Activated CD4-positive, alpha-beta T cell treated with anti-CD3 and anti-CD28 coated beads for 36 hours (primary cell): ENCODE results near the gene ATAD3C. TPM values are rescaled to one million over a fixed set of nuclear protein-coding genes. Genes with fewer than 3 reads are reported as not detected.
A peak's percentile ranks its signal among the peaks of the same experiment; 100 is the strongest.
"Not testable (repeated sequence)": the region's sequence is repeated elsewhere in the genome, so short reads cannot be mapped to it uniquely, and the experiment has no call there.

Experiments used
- ATAC-seq: fragments of 200-7000 bp; cut with Tn5 transposase; one replicate; pipeline ENCODE4 v1.10.0; 2021; ENCODE audit warnings: mild to moderate bottlenecking, moderate library complexity
- CTCF ChIA-PET: fragments of 350-600 bp; sonication (Branson Sonifier 250); formaldehyde crosslinking; loops from one replicate; lab custom pipeline; 2021; ENCODE audit warnings: antibody characterized with exemption; lab: Charles Lee
- POLR2A ChIA-PET: fragments of 350-600 bp; sonication (Branson Sonifier 250); formaldehyde crosslinking; loops from one replicate; lab custom pipeline; 2021; ENCODE audit warnings: antibody characterized with exemption, inconsistent platforms; lab: Charles Lee
- DNase-seq: peaks from one replicate; pipeline ENCODE4 v3.0.0-alpha.2; 2020
- H3K27ac Mint-ChIP-seq: one replicate; pipeline ENCODE4 v1.8.0; 2021; ENCODE audit warnings: mixed read lengths
- H3K27me3 Mint-ChIP-seq: one replicate; pipeline ENCODE4 v1.8.0; 2021; ENCODE audit warnings: mixed read lengths
- H3K36me3 Mint-ChIP-seq: one replicate; pipeline ENCODE4 v1.8.0; 2021; ENCODE audit warnings: low read depth, mixed read lengths
- H3K4me1 Mint-ChIP-seq: one replicate; pipeline ENCODE4 v1.8.0; 2021; ENCODE audit warnings: mixed read lengths
- H3K4me3 Mint-ChIP-seq: one replicate; pipeline ENCODE4 v1.8.0; 2021; ENCODE audit warnings: mild to moderate bottlenecking, moderate library complexity, mixed read lengths
- H3K9me3 Mint-ChIP-seq: one replicate; pipeline ENCODE4 v1.8.0; 2021; ENCODE audit warnings: low read depth, mixed read lengths
- intact Hi-C, 2 experiments: fragments of 100-400 bp; cut with DNase I in 1 of 2; cut with micrococcal nuclease in 1 of 2; formaldehyde crosslinking; loops; one replicate each; pipeline versions ENCODE4 v1.14.2 to v1.15.1; 2022 to 2024; cut with DNase I, micrococcal nuclease
- total RNA-seq, 2 experiments: library from RNA; stranded (reverse); gene quantifications; one replicate each; pipeline ENCODE4 v1.2.3, GENCODE V29; 2021

The ATAD3C gene
- total RNA-seq, 2 experiments from 2014 or later = 0.30 to 0.39 TPM

DNA sequence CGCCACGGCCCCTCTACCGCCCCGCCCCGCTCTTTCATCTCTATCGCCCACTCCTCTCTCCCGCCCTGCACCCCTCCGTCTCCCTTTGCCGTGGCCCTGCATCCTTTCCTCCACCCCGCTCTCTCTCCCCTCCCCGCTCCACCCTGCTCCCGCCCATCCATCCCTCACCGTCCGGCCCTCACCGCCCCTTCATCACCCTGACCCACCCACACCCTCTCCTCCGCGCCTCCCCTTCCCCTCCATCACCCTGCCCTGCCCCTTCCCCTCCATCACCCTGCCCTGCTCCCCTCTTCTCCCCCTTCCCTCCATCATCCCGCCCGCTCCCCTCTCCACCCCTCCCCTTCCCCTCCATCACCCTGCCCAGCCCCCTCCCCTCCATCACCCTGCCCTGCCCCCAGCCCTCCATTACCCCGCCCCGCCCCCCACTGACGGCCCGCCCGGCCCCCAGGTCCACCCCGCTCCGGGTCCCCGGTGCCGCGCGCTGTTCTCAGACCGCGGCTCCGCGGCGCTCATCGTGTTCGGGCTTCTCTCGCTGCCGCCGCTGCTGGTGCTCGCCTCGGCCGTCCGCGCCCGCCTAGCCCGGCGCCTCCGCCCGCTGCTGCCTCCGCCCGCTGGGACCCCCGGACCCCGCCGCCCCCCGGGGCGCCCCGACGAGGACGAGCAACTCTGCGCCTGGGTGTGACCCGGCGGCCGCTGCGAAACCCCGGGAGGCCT lies 22.2 kb upstream of the ATAD3C start:
- ChIA-PET CTCF (no interaction called here), POLR2A (no interaction called here)
- intact Hi-C loops = no loop called here
- Mint-ChIP-seq H3K4me3 (no peak overlapping the region), H3K9me3 (no peaks in the 10 kb centered on the region), H3K36me3 (no peaks in the 10 kb centered on the region), H3K4me1 (peaks cover 4% of the 10 kb centered on the region), H3K27ac (no peak overlapping the region), H3K27me3 (peaks cover 26% of the 10 kb centered on the region)
- ATAC-seq = peak; percentile 37
- peak; percentile 27 for DNase-seq

DNA sequence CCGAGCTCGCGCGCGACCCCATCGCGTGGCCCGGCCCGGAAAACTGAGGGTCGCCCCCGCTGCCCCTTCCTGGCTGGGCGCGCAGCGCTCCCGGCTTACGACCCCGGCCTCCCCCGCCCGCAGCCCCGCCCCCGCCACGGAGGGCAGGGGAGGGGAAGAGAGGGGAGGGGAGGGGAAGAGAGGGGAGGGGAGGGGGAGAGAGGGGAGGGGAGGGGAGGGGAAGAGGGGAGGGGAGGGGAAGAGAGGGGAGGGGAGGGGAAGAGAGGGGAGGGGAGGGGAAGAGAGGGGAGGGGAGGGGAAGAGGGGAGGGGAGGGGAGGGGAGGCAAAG lies 21.7 kb upstream of the ATAD3C start:
- ChIA-PET POLR2A (no interaction called here), CTCF (no interaction called here)
- Mint-ChIP-seq H3K4me3 (no peak overlapping the region), H3K4me1 (peaks cover 4% of the 10 kb centered on the region), H3K9me3 (no peaks in the 10 kb centered on the region), H3K27ac (no peak overlapping the region), H3K27me3 (peaks cover 27% of the 10 kb centered on the region), H3K36me3 (no peaks in the 10 kb centered on the region)
- ATAC-seq (no peak), DNase-seq (no peak)
- intact Hi-C loops = no loop called here

- H3K27me3 Mint-ChIP-seq = peaks cover 23% of the 10 kb centered on the region
- H3K4me3 Mint-ChIP-seq = no peak overlapping the region
- DNase-seq (peak; percentile 6), ATAC-seq (no peak)
- H3K27ac Mint-ChIP-seq = no peak overlapping the region
- no peaks in the 10 kb centered on the region for H3K36me3 Mint-ChIP-seq
- intact Hi-C loops = no loop called here
- ChIA-PET POLR2A (no interaction called here), CTCF (interaction anchor here (1.7 kb wide), 1 partner anchor 57 kb away, joined by 4 read pairs; no protein-coding TSS in a partner anchor)
- no peaks in the 10 kb centered on the region for H3K9me3 Mint-ChIP-seq
- H3K4me1 Mint-ChIP-seq = peaks cover 4% of the 10 kb centered on the region
These were observed 21.3 kb upstream of the ATAD3C start for GRCh38 chr1:1428174-1428573.

- H3K36me3 Mint-ChIP-seq, intact Hi-C loops, ATAC-seq, DNase-seq, H3K4me1 Mint-ChIP-seq, H3K9me3 Mint-ChIP-seq, H3K4me3 Mint-ChIP-seq, H3K27ac Mint-ChIP-seq, POLR2A ChIA-PET: not testable (repeated sequence)
- CTCF ChIA-PET = interaction anchor here (1.7 kb wide), 1 partner anchor 57 kb away, joined by 4 read pairs; no protein-coding TSS in a partner anchor
- peaks cover 23% of the 10 kb centered on the region for H3K27me3 Mint-ChIP-seq
These were observed 20.5 kb upstream of the ATAD3C start for GRCh38 chr1:1428967-1429366.

GRCh38 chr1:1429671-1430073 lies 19.8 kb upstream of the ATAD3C start:
- ATAC-seq (no peak), DNase-seq (no peak)
- H3K4me3 Mint-ChIP-seq = no peak overlapping the region
- intact Hi-C loops = no loop called here
- peaks cover 23% of the 10 kb centered on the region for H3K27me3 Mint-ChIP-seq
- peaks cover 7% of the 10 kb centered on the region for H3K4me1 Mint-ChIP-seq
- no peaks in the 10 kb centered on the region for H3K9me3 Mint-ChIP-seq
- no peaks in the 10 kb centered on the region for H3K36me3 Mint-ChIP-seq
- H3K27ac Mint-ChIP-seq = no peak overlapping the region
- POLR2A ChIA-PET = no interaction called here
- CTCF ChIA-PET = interaction anchor here (1.6 to 1.7 kb wide), 2 partner anchors 22 to 58 kb away, joined by 3 to 4 read pairs; no protein-coding TSS in a partner anchor

DNA sequence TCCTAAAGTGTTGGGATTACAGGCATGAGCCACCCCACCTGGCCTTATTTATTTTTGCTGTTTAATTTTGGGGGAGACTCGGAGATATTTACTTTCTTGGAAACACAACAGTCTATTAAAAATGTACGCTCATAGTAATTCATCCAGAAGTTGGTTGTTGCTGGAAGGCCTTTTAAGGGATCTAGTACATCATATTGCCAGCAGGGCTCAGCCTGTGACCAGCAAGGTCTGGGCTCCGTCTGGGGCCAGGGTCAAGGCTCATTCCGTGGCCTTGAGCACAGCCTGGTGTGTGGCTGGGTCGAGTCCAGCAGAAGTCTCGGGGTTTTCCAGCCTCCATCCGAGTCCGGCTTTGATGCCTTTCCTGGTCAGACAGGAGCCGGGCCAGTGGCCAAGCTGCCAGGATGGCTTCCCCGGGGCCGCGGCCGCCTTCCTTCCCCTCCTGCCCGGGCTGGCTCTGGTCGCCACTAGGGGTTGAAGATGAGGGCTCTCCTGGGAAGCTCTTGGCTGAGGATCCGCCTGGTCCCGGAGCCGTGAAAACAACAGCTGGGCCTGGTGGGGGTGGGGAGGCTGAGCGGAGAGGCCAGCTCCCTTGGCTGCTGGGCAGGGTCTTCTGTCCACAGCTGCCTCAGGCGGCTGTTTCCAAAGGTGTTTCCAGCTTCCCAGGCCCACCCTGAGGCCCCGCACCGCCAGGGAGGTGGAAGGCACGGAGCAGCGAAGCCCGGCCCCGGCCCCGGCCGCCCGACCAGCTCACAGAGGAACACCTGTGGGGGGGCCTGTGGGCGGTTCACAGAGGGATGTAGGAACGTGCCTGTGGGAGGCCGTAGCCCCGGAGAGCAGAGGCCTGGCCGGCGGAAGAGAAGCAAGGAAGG lies 19.1 kb upstream of the ATAD3C start:
- DNase-seq (no peak), ATAC-seq (no peak)
- CTCF ChIA-PET = interaction anchor here (1.0 to 1.6 kb wide), 2 partner anchors 23 to 31 kb away, joined by 3 read pairs; partner anchors contain the start of gene CCNL2
- intact Hi-C loops = no loop called here
- Mint-ChIP-seq H3K36me3 (no peaks in the 10 kb centered on the region), H3K27me3 (peaks cover 23% of the 10 kb centered on the region), H3K4me1 (peaks cover 12% of the 10 kb centered on the region), H3K9me3 (no peaks in the 10 kb centered on the region), H3K27ac (no peak overlapping the region), H3K4me3 (no peak overlapping the region)
- POLR2A ChIA-PET = no interaction called here

GRCh38 chr1:1430992-1431844 lies 18.3 kb upstream of the ATAD3C start:
- H3K27me3 Mint-ChIP-seq = peaks cover 20% of the 10 kb centered on the region
- H3K4me1 Mint-ChIP-seq = peaks cover 12% of the 10 kb centered on the region
- no peaks in the 10 kb centered on the region for H3K9me3 Mint-ChIP-seq
- DNase-seq (no peak), ATAC-seq (no peak)
- intact Hi-C loops = no loop called here
- no peak overlapping the region for H3K4me3 Mint-ChIP-seq
- no peaks in the 10 kb centered on the region for H3K36me3 Mint-ChIP-seq
- CTCF ChIA-PET = interaction anchor here (1.0 to 1.6 kb wide), 2 partner anchors 23 to 32 kb away, joined by 3 read pairs; partner anchors contain the start of gene CCNL2
- POLR2A ChIA-PET = no interaction called here
- H3K27ac Mint-ChIP-seq = no peak overlapping the region

GRCh38 chr1:1431845-1432273 lies 17.6 kb upstream of the ATAD3C start:
- intact Hi-C loops = no loop called here
- H3K27me3 Mint-ChIP-seq = peaks cover 21% of the 10 kb centered on the region
- no peak for ATAC-seq
- no peak overlapping the region for H3K27ac Mint-ChIP-seq
- H3K36me3 Mint-ChIP-seq = no peaks in the 10 kb centered on the region
- DNase-seq = no peak
- peaks cover 12% of the 10 kb centered on the region for H3K4me1 Mint-ChIP-seq
- H3K4me3 Mint-ChIP-seq = no peak overlapping the region
- ChIA-PET CTCF (no interaction called here), POLR2A (no interaction called here)
- H3K9me3 Mint-ChIP-seq = no peaks in the 10 kb centered on the region

DNA sequence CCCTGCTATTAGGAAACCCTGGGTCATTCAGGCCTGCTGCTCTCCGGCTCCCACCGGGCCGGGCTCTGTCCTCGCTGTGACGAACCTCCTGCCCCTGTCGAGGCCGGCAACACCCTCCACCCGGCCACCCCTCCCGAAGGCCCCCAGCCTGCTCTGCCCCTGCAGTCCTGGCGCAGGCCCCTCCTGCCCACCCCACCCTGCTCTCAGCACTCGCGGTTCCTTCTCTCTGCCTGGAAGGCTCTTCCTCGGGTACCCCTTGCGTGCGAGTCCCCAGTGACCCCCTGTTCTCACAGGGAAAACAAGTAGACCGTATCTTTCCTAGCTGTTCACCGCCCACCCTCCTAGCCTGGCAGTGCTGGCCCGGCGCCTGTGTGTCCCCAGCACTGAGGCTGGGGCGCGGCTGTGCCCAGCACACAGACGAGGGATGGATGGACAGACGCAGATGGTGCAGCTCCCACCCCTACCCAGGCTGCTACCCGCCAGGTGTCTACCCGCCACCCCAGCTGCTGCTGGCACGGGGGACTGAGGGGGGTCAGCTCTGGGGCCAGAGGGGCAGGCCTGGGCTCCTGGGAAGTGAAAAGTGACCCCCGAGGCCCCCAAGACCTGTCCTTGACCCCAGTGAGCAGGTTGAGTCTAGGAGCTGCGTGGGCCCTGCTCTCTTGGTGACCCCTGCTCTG lies 17.1 kb upstream of the ATAD3C start:
- ATAC-seq = no peak
- H3K27me3 Mint-ChIP-seq = peaks cover 21% of the 10 kb centered on the region
- no peaks in the 10 kb centered on the region for H3K9me3 Mint-ChIP-seq
- POLR2A ChIA-PET = no interaction called here
- no peak overlapping the region for H3K4me3 Mint-ChIP-seq
- intact Hi-C loops = no loop called here
- no peak overlapping the region for H3K27ac Mint-ChIP-seq
- no peak for DNase-seq
- CTCF ChIA-PET = no interaction called here
- peaks cover 12% of the 10 kb centered on the region for H3K4me1 Mint-ChIP-seq
- H3K36me3 Mint-ChIP-seq = no peaks in the 10 kb centered on the region

DNA sequence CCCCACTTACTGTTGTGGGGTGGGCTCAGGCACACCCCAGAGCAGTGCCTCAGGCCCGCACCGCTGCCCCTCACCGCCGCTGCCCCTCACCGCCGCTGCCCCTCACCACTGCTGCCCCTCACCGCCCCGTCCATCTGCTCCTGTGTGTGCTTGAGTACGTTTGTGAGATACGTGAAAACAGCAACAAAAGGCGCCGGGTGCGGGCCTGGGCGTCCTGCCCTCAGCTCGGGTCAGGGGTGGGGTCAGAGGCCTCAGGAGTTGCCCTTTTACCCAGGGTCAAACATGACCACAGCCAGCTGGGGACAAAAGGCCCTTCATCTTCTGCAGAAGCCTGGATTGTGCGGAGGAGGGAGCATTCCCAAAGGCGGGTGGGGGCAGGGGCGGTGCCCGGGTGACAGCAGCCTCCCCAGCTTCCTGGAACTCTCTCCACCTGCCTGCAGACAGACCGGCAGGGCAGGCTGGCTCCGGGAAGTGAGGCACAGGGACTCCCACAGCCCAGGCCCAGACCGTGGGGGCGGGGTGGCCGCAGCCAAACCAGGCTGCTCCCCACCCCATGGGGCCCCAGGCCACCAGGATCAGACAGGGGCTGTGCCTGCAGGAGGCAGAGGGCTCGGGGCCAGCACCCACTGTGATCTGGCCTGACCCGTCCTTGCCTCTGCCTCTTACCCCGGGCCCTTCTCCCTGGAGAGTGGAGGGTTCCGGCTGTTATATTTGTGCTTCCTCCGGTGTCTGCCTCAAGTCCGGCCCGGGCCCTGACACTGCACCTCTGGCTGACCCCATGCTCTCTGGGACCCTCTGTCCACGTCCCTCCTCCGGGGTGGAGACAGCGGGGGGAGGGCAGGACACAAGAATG lies 16.3 kb upstream of the ATAD3C start:
- Mint-ChIP-seq H3K27ac (peak overlapping the region; percentile 37), H3K27me3 (peaks cover 21% of the 10 kb centered on the region), H3K4me1 (peaks cover 12% of the 10 kb centered on the region), H3K36me3 (no peaks in the 10 kb centered on the region), H3K4me3 (no peak overlapping the region), H3K9me3 (no peaks in the 10 kb centered on the region)
- no peak for DNase-seq
- ChIA-PET CTCF (interaction anchor here (0.7 kb wide), 1 partner anchor 10 kb away, joined by 3 read pairs; no protein-coding TSS in a partner anchor), POLR2A (no interaction called here)
- no peak for ATAC-seq
- intact Hi-C loops = no loop called here
